Upper lobe of right lung (tissue), 1 donor: ENCODE results near the gene HDHD2. TPM values are rescaled to one million over a fixed set of nuclear protein-coding genes. Genes with fewer than 3 reads are reported as not detected.

Source experiments
- ATAC-seq: fragments of 200-7000 bp; cut with Tn5 transposase; one replicate; pipeline ENCODE4 v1.9.1; 2020; ENCODE audit warnings: mild to moderate bottlenecking, moderate library complexity
- DNase-seq: peaks from one replicate; pipeline ENCODE4 v3.0.0-alpha.2; 2020
- H3K27ac ChIP-seq: fragments of 200-600 bp; one replicate; pipeline ENCODE4 v1.8.0; 2022
- H3K27me3 ChIP-seq: fragments of 200-600 bp; one replicate; pipeline ENCODE4 v1.8.0; 2022; ENCODE audit warnings: mild to moderate bottlenecking
- H3K36me3 ChIP-seq: fragments of 200-600 bp; one replicate; pipeline ENCODE4 v1.8.0; 2022
- H3K4me1 ChIP-seq: fragments of 200-600 bp; one replicate; pipeline ENCODE4 v1.8.0; 2022
- H3K4me3 ChIP-seq: fragments of 200-600 bp; one replicate; pipeline ENCODE4 v1.8.0; 2022; ENCODE audit warnings: mild to moderate bottlenecking
- H3K9me3 ChIP-seq: fragments of 200-600 bp; one replicate; pipeline ENCODE4 v1.8.0; 2022
- CTCF ChIP-seq: fragments of 200-600 bp; IDR thresholded peaks from one replicate; pipeline ENCODE4 v1.8.0; 2022; ENCODE audit warnings: antibody characterized with exemption
- intact Hi-C: fragments of 100-400 bp; cut with DNase I; formaldehyde crosslinking; loops from one replicate; pipeline ENCODE4 v1.11.0; 2022
- total RNA-seq: library from RNA; stranded (reverse); fragmentation: NEBNext Ultra II Directional; extraction: Animal tissue kit (Norgen Biotek cat#: 25700); gene quantifications from one replicate; pipeline ENCODE4 v1.2.1, GENCODE V29; 2021
- donor health status: DM: no; HTN: yes; CAD: no; lungs with severe emphysema.

HDHD2 gene
- total RNA-seq, 1 donor from 2014 or later, result 38.2 TPM

- intact Hi-C loops, result no loop called here
- TF ChIP-seq CTCF, result peak; percentile 77
- H3K27me3 ChIP-seq, result no peaks in the 10 kb centered on the region
- ATAC-seq (peak; percentile 81), DNase-seq (no peak)
- no peaks in the 10 kb centered on the region for H3K9me3 ChIP-seq
- H3K4me3 ChIP-seq, result no peak overlapping the region
- H3K4me1 ChIP-seq, result no peaks in the 10 kb centered on the region
- H3K36me3 ChIP-seq, result peaks cover 11% of the 10 kb centered on the region
- H3K27ac ChIP-seq, result no peak overlapping the region
These were observed 50.0 kb downstream of the HDHD2 start for GRCh38 chr18:47100212-47100831.

GRCh38 chr18:47095810-47096209, 54.5 kb downstream of the HDHD2 start:
- Histone ChIP-seq H3K27me3 (no peaks in the 10 kb centered on the region), H3K4me1 (no peaks in the 10 kb centered on the region), H3K27ac (no peak overlapping the region), H3K36me3 (no peaks in the 10 kb centered on the region), H3K4me3 (no peak overlapping the region), H3K9me3 (no peaks in the 10 kb centered on the region)
- intact Hi-C loops, result no loop called here
- TF ChIP-seq CTCF, result no peak
- DNase-seq, result no peak
- ATAC-seq, result no peak

GRCh38 chr18:47087676-47088075, 62.6 kb downstream of the HDHD2 start:
- Histone ChIP-seq H3K4me1 (no peaks in the 10 kb centered on the region), H3K9me3 (no peaks in the 10 kb centered on the region), H3K27ac (no peak overlapping the region), H3K27me3 (no peaks in the 10 kb centered on the region), H3K36me3 (no peaks in the 10 kb centered on the region), H3K4me3 (no peak overlapping the region)
- intact Hi-C loops, result no loop called here
- ATAC-seq (no peak), DNase-seq (no peak)
- TF ChIP-seq CTCF, result no peak

GRCh38 chr18:47081578-47081977, 68.7 kb downstream of the HDHD2 start:
- intact Hi-C loops, result no loop called here
- Histone ChIP-seq H3K9me3 (no peaks in the 10 kb centered on the region), H3K27me3 (no peaks in the 10 kb centered on the region), H3K36me3 (no peaks in the 10 kb centered on the region), H3K4me1 (no peaks in the 10 kb centered on the region), H3K27ac (no peak overlapping the region), H3K4me3 (no peak overlapping the region)
- ATAC-seq (no peak), DNase-seq (no peak)
- TF ChIP-seq CTCF, result no peak

GRCh38 chr18:47080872-47081271, 69.4 kb downstream of the HDHD2 start:
- Histone ChIP-seq H3K27ac (no peak overlapping the region), H3K4me3 (no peak overlapping the region), H3K4me1 (no peaks in the 10 kb centered on the region), H3K27me3 (no peaks in the 10 kb centered on the region), H3K36me3 (no peaks in the 10 kb centered on the region), H3K9me3 (no peaks in the 10 kb centered on the region)
- no peak for TF ChIP-seq CTCF
- intact Hi-C loops, result no loop called here
- DNase-seq, result no peak
- ATAC-seq, result no peak

- Histone ChIP-seq H3K27ac (no peak overlapping the region), H3K4me3 (no peak overlapping the region), H3K4me1 (no peaks in the 10 kb centered on the region), H3K9me3 (no peaks in the 10 kb centered on the region), H3K36me3 (no peaks in the 10 kb centered on the region), H3K27me3 (no peaks in the 10 kb centered on the region)
- ATAC-seq (no peak), DNase-seq (no peak)
- intact Hi-C loops, result no loop called here
- no peak for TF ChIP-seq CTCF
These were observed 73.2 kb downstream of the HDHD2 start for GRCh38 chr18:47077111-47077510.
